ENCODE data around the gene IP6K2. TPM values are rescaled to one million over a fixed set of nuclear protein-coding genes. Genes with fewer than 3 reads are reported as not detected.
A peak's percentile ranks its signal among the peaks of the same experiment; 100 is the strongest.
"Not testable (repeated sequence)": the region's sequence is repeated elsewhere in the genome, so short reads cannot be mapped to it uniquely, and the experiment has no call there.

The IP6K2 gene
- total RNA-seq, 2 experiments from 2014 or later: 41.6 to 43.4 TPM

DNA sequence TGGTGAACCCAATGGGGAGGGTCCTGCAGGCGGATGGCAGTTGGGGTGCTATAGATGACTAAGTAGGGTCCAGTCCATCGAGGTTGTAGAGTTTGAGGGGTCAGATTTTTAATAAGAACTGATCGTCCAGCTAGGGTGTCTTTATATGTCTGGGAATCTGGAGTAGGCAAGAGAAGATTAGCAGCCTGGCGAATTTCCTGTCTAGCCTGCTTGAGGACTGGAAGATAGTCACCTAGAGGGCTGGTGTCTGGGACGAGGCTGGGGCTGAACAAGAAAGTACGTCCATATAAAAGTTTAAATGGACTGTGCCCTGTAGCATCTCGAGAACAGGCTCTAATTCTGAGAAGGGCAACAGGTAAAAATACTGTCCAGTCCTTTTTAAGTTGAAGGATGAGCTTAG, 6.7 kb upstream of the IP6K2 start:
- no peak overlapping the region for H3K27ac Mint-ChIP-seq
- no peaks in the 10 kb centered on the region for H3K27me3 Mint-ChIP-seq
- ChIA-PET CTCF (interaction anchor here (1.7 kb wide), 1 partner anchor 16 kb away, joined by 5 read pairs; no protein-coding TSS in a partner anchor), POLR2A (no interaction called here)
- H3K9me3 Mint-ChIP-seq: peaks cover 2% of the 10 kb centered on the region
- H3K4me3 Mint-ChIP-seq: no peak overlapping the region
- no peaks in the 10 kb centered on the region for H3K4me1 Mint-ChIP-seq (ENCODE audit: low read depth)
- DNase-seq: no peak
- no peaks in the 10 kb centered on the region for H3K36me3 Mint-ChIP-seq
- intact Hi-C loops (cut with micrococcal nuclease): no loop called here

DNA sequence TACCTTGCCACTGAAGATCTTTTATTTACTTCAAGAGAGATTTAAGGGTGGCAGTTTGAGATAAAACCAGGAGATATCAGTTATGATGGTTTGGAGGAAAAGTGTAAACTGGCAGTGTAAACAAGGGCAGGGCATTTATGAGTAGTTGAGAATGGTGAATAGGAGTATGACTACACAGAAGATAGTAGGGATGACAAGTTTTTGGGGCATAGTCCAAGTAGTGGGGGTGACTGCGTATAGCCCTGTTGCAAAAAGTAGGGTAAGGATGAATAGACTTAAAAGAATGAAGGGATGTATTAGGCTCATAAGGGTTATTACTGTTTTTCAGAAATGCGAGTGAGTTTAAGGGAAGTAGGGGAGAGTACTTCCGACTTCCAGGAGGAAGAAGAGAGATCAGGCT, 6.3 kb upstream of the IP6K2 start:
- intact Hi-C loops (cut with micrococcal nuclease); H3K36me3 Mint-ChIP-seq; H3K27me3 Mint-ChIP-seq; H3K27ac Mint-ChIP-seq; POLR2A ChIA-PET; H3K9me3 Mint-ChIP-seq; DNase-seq; H3K4me1 Mint-ChIP-seq (ENCODE audit: low read depth); H3K4me3 Mint-ChIP-seq: not testable (repeated sequence)
- CTCF ChIA-PET: interaction anchor here (1.7 kb wide), 1 partner anchor 17 kb away, joined by 5 read pairs; no protein-coding TSS in a partner anchor

DNA sequence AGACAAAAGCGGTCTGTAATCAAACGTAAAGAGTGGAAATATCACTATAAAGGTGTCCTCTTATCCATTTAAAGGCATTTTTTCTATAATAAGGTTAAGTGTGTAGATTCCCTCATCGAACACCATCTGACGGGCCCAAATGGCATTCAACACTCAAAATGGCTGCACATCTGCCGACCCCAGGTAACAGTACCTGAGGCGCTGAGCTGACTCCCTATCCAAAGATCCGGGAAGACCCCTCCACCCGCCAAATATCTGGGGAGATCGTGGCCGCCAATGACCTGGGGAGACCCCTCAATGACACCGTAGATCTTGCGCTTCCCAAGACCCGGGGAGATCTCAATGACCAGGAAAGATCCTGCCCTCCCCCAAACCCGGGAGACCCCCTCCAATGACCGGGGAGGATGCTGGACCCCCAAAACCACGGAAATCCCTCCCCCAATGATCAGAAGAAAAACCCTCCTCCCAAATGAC, 476 bp downstream of the IP6K2 start:
- DNase-seq: peak; percentile 44
- ChIA-PET CTCF (interaction anchor here (1.0 to 2.3 kb wide), 5 partner anchors 19 to 281 kb away, joined by 3 to 8 read pairs (median 6); partner anchors contain the start of gene NCKIPSD), POLR2A (interaction anchor here (0.6 to 2.1 kb wide), 8 partner anchors 9 to 376 kb away, joined by 3 to 13 read pairs (median 3); partner anchors contain the start of genes ARIH2, CELSR3 and QRICH1)
- Mint-ChIP-seq H3K27ac (peak overlapping the region; percentile 87), H3K9me3 (no peaks in the 10 kb centered on the region), H3K4me1 (ENCODE audit: low read depth) (peaks cover 34% of the 10 kb centered on the region), H3K27me3 (no peaks in the 10 kb centered on the region), H3K4me3 (peak overlapping the region; percentile 96), H3K36me3 (peaks cover 14% of the 10 kb centered on the region)
- intact Hi-C loops (cut with micrococcal nuclease): loop anchor here (2.0 to 5.0 kb wide), 4 partner anchors 54 to 376 kb away; partner anchors contain the start of genes ARIH2, CELSR3, NDUFAF3 and QRICH1

DNA sequence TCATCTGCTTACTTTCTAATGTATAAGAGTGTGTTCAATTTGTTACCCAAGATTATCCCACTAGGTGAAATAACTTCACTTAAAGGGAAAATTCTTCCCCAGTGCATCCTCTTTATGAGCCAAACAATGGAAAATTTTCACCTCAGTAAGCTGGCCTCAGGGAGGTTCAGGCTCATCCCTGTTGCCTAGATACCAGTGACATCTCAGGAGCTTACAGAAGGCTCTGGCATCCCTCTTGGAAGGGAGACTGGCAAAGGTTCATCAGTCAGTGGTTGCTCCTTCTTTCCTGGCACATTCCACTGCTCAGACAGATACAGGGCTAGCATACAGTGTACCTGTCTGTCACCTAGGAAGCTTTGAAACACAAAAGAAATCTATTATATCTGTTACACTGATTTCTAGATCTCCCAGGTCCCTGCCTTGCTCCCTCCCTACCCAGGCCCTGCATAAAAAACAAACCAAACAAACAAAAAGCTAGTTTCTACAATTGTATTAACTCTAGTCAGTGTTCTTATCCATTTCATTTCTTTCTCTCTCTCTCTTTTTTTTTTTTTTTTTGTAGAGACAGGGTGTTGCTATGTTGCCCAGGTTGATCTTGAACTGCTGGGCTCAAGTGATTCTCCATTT, 1.7 kb downstream of the IP6K2 start:
- Mint-ChIP-seq H3K4me3 (peak overlapping the region; percentile 96), H3K27ac (peak overlapping the region; percentile 87), H3K27me3 (no peaks in the 10 kb centered on the region), H3K4me1 (ENCODE audit: low read depth) (peaks cover 34% of the 10 kb centered on the region), H3K9me3 (no peaks in the 10 kb centered on the region), H3K36me3 (peaks cover 19% of the 10 kb centered on the region)
- intact Hi-C loops (cut with micrococcal nuclease): loop anchor here (5.0 kb wide), 3 partner anchors 53 to 377 kb away; partner anchors contain the start of genes CELSR3, NDUFAF3 and QRICH1
- no peak for DNase-seq
- ChIA-PET POLR2A (interaction anchor here (0.7 kb wide), 2 partner anchors 215 to 263 kb away, joined by 4 to 5 read pairs; no protein-coding TSS in a partner anchor), CTCF (interaction anchor here (0.7 to 2.3 kb wide), 3 partner anchors 21 to 198 kb away, joined by 3 to 6 read pairs (median 3); partner anchors contain the start of gene NCKIPSD)

DNA sequence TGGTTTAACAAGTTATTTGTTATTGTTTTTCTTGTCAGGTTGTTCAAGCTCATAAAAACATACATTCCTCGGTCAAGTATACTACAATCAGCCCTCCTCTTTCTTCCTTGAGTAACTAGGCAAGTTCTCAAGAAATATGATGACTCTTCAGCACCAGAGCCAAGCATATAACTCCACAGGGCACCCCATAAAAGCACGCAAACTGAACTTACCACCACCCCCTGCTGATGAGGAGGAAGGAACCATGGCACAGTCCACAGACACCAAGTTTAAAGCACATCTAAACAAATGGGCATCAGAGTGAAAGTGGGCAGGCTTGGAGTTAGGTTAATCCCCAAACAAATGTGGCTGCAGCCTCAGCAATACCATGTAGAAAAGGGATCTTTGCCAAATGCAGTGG, 5.3 kb downstream of the IP6K2 start:
- ChIA-PET POLR2A (no interaction called here), CTCF (interaction anchor here (0.5 kb wide), 1 partner anchor 30 kb away, joined by 3 read pairs; no protein-coding TSS in a partner anchor)
- H3K36me3 Mint-ChIP-seq: peaks cover 23% of the 10 kb centered on the region
- no peak overlapping the region for H3K4me3 Mint-ChIP-seq
- no peak for DNase-seq
- no peak overlapping the region for H3K27ac Mint-ChIP-seq
- intact Hi-C loops (cut with micrococcal nuclease): no loop called here
- H3K27me3 Mint-ChIP-seq: no peaks in the 10 kb centered on the region
- H3K4me1 Mint-ChIP-seq (ENCODE audit: low read depth): peaks cover 52% of the 10 kb centered on the region
- no peaks in the 10 kb centered on the region for H3K9me3 Mint-ChIP-seq

DNA sequence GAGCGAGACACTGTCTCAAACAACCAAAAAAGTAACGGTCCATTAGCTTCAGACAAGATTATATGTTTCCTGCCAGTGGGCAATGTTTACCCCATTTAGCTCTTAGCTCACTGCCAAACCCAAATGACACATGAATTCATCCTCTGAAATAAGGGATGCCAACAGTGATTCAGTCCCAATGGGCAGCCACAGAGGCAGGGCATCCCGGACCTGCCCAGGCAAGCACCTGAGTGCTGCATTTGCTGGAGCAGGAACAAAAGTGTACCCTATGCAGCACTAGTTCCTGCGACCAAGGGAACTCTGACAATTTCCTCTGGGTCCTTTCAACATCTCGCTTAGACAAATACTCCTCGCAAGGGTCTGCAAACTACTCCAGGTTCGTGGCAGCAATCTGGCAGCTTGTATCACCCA, 8.0 kb downstream of the IP6K2 start:
- intact Hi-C loops (cut with micrococcal nuclease): no loop called here
- H3K27me3 Mint-ChIP-seq: no peaks in the 10 kb centered on the region
- CTCF ChIA-PET: interaction anchor here (1.4 kb wide), 1 partner anchor 23 kb away, joined by 6 read pairs; the partner anchor contains the start of gene NCKIPSD
- peak overlapping the region; percentile 84 for H3K27ac Mint-ChIP-seq
- POLR2A ChIA-PET: interaction anchor here (0.6 to 3.7 kb wide), 4 partner anchors 8 to 128 kb away, joined by 3 to 13 read pairs (median 4); partner anchors contain the start of gene IP6K2
- peaks cover 18% of the 10 kb centered on the region for H3K36me3 Mint-ChIP-seq
- peaks cover 34% of the 10 kb centered on the region for H3K4me1 Mint-ChIP-seq (ENCODE audit: low read depth)
- no peak for DNase-seq
- H3K4me3 Mint-ChIP-seq: no peak overlapping the region
- no peaks in the 10 kb centered on the region for H3K9me3 Mint-ChIP-seq

DNA sequence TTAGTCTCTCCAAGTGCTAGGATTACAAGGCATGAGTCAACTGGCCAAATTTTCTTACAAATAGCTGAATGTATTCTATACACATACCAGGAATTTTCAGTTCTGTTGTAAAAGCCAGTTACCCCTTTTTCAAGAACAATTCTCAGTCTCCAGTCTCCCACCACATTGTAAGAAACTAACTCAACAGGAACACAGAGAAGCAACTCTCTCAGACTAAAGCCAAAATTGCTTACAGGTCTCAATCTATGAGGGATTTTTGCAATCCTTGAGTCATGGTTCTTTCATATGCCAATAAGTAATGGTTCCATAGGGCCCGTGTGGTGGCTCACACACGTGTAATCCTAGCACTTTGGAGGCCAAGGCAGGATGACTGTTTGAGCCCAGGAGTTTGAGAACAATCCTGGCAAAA, 8.5 kb downstream of the IP6K2 start:
- DNase-seq: peak; percentile 38
- Mint-ChIP-seq H3K27me3 (no peaks in the 10 kb centered on the region), H3K9me3 (no peaks in the 10 kb centered on the region), H3K27ac (peak overlapping the region; percentile 84), H3K4me3 (no peak overlapping the region), H3K4me1 (ENCODE audit: low read depth) (peaks cover 35% of the 10 kb centered on the region), H3K36me3 (peaks cover 19% of the 10 kb centered on the region)
- CTCF ChIA-PET: interaction anchor here (1.4 kb wide), 1 partner anchor 22 kb away, joined by 6 read pairs; the partner anchor contains the start of gene NCKIPSD
- POLR2A ChIA-PET: interaction anchor here (0.6 to 3.7 kb wide), 4 partner anchors 9 to 129 kb away, joined by 3 to 13 read pairs (median 4); partner anchors contain the start of gene IP6K2
- intact Hi-C loops (cut with micrococcal nuclease): no loop called here

DNA sequence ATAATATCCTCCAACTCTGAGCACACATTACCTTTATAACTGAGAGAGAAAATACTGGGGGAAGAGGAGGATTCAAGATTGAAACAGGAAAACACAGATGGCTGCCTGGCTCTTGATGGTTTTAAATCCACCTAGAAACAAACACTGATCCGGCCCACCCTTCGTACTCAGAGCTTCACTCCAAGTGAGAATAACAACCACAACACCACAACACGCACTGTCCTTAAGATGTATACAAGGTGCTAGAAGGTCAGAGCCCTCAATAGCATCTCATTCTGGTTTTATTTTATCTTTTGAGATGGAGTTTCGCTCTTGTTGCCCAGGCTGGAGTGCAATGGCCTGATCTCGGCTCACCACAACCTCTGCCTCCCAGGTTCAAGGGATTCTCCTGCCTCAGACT, 9.9 kb downstream of the IP6K2 start:
- no peaks in the 10 kb centered on the region for H3K9me3 Mint-ChIP-seq
- H3K4me3 Mint-ChIP-seq: no peak overlapping the region
- POLR2A ChIA-PET: interaction anchor here (0.6 to 3.7 kb wide), 2 partner anchors 10 to 57 kb away, joined by 3 to 13 read pairs; partner anchors contain the start of gene IP6K2
- peaks cover 19% of the 10 kb centered on the region for H3K36me3 Mint-ChIP-seq
- intact Hi-C loops (cut with micrococcal nuclease): no loop called here
- H3K27ac Mint-ChIP-seq: no peak overlapping the region
- CTCF ChIA-PET: interaction anchor here (0.6 to 1.2 kb wide), 2 partner anchors 21 kb away, joined by 5 to 6 read pairs; partner anchors contain the start of gene NCKIPSD
- peaks cover 39% of the 10 kb centered on the region for H3K4me1 Mint-ChIP-seq (ENCODE audit: low read depth)
- H3K27me3 Mint-ChIP-seq: no peaks in the 10 kb centered on the region
- no peak for DNase-seq

DNA sequence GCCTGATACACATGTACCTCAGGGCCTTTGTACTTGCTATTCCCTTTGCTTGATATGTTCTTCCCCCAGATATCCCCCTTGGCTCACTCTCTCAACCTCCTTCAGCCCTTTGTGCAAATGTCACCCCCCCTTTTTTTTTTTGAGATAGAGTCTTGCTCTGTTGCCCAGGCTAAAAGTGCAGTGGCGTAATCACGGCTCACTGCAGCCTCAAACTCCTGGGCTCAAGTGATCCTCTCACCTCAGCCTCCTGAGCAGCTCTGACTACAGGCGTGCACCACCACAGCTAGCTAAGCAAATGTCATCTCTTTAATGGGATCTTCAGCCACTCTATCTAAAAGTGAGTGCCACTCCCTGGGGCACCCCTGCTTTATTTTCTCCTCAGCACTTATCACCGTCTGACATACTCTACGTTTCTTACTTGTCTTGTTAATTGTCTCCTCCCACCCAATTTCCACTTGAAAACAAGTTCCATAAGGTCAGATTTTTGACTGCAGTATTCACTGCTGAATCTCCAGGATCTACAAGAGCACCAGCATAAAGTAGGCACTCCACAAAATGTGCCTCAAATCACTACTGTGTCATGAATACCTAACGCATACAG, 14.6 kb downstream of the IP6K2 start:
- Mint-ChIP-seq H3K36me3 (peaks cover 16% of the 10 kb centered on the region), H3K27me3 (no peaks in the 10 kb centered on the region), H3K9me3 (no peaks in the 10 kb centered on the region), H3K4me1 (ENCODE audit: low read depth) (peaks cover 33% of the 10 kb centered on the region), H3K27ac (no peak overlapping the region), H3K4me3 (no peak overlapping the region)
- POLR2A ChIA-PET: no interaction called here
- CTCF ChIA-PET: no interaction called here
- DNase-seq: no peak
- intact Hi-C loops (cut with micrococcal nuclease): no loop called here

DNA sequence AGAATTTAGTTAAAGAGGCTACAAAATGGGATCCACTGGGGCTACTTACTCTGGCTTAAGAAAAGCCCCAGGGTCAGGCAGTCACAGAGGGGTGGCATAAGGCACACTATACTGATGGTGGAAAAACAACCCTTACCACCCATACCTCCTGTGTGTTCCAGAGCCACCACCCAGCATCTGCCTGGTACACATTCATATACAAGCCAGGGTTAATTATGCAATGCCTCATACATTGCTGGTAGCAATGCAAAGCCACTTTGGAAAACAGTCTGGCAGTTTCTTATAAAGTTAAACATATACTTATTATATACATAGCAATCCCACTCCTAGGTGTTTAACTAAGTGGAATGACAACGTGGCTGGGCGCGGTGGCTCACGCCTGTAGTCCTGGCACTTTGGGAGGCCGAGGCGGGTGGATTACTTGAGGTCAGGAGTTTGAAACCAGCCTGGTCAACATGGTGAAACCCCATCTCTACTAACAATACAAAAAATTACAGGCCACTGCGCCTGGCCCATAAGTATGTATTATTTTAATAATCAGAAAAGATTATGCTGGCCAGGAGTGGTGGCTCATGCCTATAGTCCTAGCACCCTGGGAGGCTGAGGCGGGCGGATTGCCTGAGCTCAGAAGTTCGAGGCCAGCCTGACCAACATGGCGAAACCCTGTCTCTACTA, 16.2 kb downstream of the IP6K2 start:
- DNase-seq: no peak
- peaks cover 35% of the 10 kb centered on the region for H3K4me1 Mint-ChIP-seq (ENCODE audit: low read depth)
- no peak overlapping the region for H3K27ac Mint-ChIP-seq
- H3K9me3 Mint-ChIP-seq: no peaks in the 10 kb centered on the region
- no peak overlapping the region for H3K4me3 Mint-ChIP-seq
- CTCF ChIA-PET: no interaction called here
- intact Hi-C loops (cut with micrococcal nuclease): no loop called here
- H3K27me3 Mint-ChIP-seq: no peaks in the 10 kb centered on the region
- H3K36me3 Mint-ChIP-seq: peaks cover 19% of the 10 kb centered on the region
- POLR2A ChIA-PET: no interaction called here

DNA sequence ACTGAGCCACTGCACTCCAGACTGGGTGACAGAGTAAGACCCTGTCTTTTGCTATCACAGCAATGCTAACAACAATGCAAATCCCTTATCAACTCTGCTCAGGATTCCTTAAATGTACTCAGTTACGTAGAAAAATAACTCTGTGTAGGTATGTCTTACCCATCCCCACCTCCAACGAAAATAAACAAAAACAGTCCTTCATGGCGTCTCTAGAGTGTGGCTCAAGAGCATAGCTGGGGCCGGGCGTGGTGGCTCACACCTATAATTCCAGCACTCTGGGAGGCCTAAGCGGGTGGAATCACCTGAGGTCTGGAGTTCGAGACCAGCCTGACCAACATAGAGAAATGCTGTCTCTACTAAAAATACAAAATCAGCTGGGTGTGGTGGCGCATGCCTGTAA, 18.1 kb downstream of the IP6K2 start:
- peaks cover 19% of the 10 kb centered on the region for H3K36me3 Mint-ChIP-seq
- POLR2A ChIA-PET: interaction anchor here (0.8 kb wide), 1 partner anchor 18 kb away, joined by 3 read pairs; the partner anchor contains the start of gene IP6K2
- no peak overlapping the region for H3K27ac Mint-ChIP-seq

More for the DNA sequence above, 18.1 kb downstream of the IP6K2 start:
- no peak for DNase-seq
- intact Hi-C loops (cut with micrococcal nuclease): no loop called here
- CTCF ChIA-PET: interaction anchor here (0.9 to 1.8 kb wide), 3 partner anchors 15 to 308 kb away, joined by 4 to 6 read pairs (median 5); partner anchors contain the start of gene WDR6
- Mint-ChIP-seq H3K4me1 (ENCODE audit: low read depth) (peaks cover 33% of the 10 kb centered on the region), H3K9me3 (no peaks in the 10 kb centered on the region), H3K4me3 (no peak overlapping the region), H3K27me3 (no peaks in the 10 kb centered on the region)
